HG03060 (cell line): ENCODE results near the gene HOXD8.

Experiments used
- ATAC-seq: cut with Tn5 transposase; IDR thresholded peaks from one replicate; pipeline ENCODE4 v1.9.1; 2021; ENCODE audit warnings: low read depth, moderate number of reproducible peaks; ENCODE audit not compliant: unreplicated experiment

Gene HOXD8

DNA sequence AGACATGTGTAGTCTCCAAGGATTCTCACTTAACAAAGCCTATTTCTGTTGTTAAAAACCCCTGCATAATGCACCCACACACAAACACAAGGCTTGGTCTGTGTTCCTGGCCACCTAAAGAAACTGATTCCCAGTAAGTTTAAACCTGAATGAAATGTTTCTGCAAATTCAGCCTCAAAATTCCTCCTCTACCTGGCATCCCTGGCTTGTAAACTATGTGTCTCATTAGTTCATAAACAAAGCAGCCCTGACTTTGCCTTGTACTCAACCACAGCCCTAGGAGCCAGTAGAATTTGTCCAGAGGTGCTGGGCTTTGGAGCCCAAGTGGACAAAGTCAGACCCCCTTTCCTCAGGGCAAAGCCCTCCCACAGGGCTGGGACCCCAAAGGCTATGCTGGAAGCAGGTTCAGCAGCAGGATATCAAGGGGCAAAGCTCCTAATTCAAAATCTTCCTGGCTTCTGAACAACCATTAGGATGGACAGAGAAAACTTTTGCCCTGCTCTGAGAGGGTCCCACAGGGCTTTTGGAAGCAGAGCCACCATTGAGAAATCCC is 39.6 kb upstream of the HOXD8 start:
- ATAC-seq: no peak

DNA sequence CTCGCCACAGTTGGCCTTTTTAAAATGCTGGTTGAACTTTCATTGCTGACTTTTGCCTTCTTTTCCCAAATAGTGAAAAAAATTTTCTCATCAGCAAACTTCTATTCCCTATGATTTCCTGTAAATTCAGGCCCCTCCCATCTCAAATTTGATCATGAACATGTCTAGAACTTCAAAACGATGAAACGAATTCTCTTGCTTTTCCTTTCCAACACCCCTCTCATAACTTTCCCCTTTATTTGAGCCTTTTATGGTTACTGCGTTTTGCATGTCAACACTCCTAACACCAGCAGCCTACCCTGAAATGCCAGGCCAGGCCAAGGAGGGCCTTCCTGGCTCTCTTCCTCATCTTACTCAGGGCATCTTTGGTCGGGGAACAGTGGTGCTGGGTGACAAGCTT is 38.6 kb upstream of the HOXD8 start:
- no peak for ATAC-seq

DNA sequence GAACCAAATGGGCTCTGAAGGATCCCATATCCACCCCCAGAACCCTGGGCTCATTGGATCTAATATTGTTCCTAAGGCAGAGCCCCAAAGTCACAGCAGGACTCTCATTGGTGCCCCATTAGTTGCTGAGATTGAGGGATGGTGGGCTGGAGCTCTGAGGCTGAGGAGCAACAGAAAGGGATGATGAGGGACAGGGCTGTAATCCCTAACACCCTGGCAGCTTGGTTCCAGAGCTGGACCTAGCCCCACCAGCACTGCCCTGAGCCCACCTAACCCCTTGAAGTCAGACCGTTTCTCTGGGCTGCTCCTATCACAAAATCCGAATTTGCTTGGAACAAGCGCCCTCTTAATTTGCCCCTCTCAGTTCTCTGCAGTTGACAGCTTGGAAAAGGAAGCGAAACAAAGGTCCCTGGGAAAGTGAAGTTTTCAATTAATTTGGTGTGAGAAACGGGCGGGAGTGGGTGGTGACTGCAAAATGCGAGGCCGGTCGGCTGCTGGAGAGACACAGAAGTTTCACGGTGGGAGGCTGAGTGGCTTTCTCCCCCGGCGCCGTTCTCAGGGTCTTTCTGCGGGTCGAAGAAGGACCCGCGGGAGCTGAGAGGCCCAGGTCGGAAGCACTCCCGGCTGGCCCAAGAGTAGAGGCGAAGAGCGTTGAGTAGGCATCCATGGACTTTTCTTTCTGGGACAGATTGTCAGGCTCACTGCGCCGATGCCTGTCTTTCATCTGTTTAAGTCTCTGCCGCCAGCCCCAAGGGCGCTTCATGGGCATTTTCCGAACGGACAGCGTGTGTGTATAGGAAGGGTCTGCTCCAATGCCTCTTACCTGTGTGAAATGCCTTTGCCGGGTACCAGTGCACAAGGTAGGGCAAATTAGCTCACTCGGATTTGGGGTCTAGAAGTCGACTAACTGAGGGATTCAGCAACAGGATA is 37.9 kb upstream of the HOXD8 start:
- no peak for ATAC-seq

DNA sequence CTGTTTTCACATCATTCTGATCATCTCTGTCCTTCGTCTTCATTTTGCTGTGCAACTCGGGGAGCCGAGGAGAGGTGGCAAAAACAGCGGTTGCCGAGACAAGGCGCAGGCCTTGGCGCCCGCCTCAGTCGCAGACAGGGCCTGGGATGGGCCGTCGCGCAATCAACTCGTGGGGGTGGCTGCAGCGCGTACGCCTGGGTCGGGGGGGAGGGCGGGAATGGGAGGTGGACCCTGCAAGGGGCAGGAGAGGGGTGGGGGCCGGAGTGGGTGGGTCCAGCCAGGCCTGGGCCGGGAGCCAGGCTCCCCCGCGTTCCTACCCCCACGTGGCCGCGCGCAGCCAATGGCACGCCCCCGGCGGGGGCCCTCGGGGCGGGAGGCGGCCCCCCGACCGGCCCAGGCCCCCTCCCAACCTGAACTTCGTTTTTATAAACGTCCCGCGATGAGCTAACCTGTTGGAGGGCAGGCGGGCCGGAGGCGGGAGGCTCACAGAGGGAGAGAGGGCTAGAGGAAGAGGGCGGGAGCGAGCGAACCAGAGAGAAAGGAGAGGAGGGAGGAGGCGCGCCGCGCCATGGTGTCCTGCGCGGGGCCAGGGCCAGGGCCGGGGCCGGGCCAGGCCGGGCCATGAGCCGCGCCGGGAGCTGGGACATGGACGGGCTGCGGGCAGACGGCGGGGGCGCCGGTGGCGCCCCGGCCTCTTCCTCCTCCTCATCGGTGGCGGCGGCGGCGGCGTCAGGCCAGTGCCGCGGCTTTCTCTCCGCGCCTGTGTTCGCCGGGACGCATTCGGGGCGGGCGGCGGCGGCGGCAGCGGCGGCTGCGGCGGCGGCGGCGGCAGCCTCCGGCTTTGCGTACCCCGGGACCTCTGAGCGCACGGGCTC is 37.0 kb upstream of the HOXD8 start, which contains the start of gene HOXD13:
Gene HOXD13, plus strand, starts transcription at position 452 of the 875 bp plus-strand sequence. Its CDS starts 170 bp downstream, at position 622.
- no peak for ATAC-seq

DNA sequence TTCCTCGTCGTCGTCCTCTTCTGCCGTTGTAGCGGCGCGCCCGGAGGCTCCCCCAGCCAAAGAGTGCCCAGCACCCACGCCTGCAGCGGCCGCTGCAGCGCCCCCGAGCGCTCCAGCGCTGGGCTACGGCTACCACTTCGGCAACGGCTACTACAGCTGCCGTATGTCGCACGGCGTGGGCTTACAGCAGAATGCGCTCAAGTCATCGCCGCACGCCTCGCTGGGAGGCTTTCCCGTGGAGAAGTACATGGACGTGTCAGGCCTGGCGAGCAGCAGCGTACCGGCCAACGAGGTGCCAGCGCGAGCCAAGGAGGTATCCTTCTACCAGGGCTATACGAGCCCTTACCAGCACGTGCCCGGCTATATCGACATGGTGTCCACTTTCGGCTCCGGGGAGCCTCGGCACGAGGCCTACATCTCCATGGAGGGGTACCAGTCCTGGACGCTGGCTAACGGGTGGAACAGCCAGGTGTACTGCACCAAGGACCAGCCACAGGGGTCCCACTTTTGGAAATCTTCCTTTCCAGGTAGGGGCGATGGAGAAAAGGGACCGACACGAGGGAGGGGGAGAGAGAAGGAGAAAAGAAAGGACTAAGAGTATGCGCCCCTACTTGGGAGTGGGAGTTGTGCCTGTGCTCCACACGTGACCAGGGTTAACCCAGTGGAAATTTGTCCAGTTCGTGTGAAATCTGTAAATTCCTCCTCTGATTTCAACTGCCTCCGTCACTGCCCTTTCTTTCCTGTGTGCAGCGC is 36.2 kb upstream of the HOXD8 start:
- ATAC-seq: no peak

DNA sequence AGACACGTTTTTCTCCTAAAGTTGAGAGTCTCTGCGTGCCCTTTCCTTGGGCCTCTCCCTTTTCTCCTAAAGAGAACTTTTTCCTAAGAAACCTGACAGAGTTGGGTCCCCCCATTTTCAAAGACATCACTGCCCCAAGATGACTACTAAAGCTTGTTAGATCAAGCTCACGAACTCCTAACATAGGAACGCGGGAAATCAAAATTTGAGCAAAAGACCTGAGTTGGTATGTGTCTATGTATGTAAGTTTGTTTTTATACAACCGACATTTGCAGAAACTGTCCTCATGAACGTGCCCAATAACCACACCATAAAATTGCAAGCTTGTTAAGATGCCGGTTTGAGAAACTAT is 35.6 kb upstream of the HOXD8 start:
- ATAC-seq: no peak

DNA sequence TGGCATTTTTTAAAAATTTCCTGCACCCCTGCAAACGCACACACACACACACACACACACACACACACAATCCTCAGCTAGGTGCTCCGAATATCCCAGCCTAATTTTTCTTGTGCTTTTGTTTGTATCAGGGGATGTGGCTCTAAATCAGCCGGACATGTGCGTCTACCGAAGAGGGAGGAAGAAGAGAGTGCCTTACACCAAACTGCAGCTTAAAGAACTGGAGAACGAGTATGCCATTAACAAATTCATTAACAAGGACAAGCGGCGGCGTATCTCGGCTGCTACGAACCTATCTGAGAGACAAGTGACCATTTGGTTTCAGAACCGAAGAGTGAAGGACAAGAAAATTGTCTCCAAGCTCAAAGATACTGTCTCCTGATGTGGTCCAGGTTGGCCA is 35.2 kb upstream of the HOXD8 start:
- ATAC-seq: no peak

DNA sequence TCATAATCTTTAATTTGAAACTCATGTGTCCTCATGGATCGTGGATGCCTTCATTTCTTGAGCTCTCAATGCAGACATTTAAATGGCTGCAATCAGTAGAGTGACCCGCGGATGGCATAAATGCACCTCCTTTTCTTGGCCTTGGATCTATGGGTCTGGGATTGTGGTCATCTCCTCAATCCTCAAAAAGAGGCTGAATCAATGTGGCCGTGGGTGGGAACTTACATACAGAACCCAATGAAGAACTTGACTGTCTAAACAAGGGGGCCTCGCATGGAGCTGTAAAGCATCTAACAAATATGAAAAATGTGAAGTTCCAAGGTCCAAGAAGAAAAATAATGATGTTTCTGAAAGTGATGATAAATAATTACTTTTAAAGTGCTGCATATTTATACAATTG is 34.1 kb upstream of the HOXD8 start:
- no peak for ATAC-seq

DNA sequence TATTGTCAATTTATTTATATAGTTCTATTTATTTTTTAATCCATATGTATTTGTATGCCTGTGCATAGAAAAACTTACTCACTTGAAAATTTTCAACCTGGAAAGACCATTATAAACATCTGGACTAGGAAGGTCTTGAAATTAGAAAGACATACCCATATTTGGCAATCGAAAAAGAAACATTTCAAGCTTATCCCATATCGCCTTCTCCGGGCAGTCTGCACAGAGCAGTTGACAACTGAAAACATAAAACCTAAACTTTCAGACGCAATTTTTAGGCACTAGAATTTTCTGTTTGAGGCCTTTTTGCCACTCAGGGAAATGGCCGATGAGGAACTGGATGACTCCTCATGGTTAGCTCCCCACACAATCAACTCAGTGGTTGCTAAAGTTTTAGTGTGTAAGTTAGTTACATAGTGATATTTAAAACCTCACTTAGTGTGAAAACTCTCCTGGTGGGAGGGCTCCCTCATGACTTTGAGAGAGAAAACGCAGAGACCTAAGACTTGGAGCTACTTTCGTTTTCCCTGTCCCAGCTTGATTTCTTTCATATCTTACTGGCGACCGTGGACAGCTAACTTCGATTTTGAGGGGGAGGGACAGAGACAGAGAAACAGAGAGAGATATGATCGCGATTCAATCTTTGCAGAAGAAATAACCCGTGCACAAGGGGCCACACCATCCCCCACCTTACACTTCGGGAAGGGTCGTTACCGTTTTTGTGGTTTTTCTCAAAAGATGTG is 33.1 kb upstream of the HOXD8 start:
- no peak for ATAC-seq

DNA sequence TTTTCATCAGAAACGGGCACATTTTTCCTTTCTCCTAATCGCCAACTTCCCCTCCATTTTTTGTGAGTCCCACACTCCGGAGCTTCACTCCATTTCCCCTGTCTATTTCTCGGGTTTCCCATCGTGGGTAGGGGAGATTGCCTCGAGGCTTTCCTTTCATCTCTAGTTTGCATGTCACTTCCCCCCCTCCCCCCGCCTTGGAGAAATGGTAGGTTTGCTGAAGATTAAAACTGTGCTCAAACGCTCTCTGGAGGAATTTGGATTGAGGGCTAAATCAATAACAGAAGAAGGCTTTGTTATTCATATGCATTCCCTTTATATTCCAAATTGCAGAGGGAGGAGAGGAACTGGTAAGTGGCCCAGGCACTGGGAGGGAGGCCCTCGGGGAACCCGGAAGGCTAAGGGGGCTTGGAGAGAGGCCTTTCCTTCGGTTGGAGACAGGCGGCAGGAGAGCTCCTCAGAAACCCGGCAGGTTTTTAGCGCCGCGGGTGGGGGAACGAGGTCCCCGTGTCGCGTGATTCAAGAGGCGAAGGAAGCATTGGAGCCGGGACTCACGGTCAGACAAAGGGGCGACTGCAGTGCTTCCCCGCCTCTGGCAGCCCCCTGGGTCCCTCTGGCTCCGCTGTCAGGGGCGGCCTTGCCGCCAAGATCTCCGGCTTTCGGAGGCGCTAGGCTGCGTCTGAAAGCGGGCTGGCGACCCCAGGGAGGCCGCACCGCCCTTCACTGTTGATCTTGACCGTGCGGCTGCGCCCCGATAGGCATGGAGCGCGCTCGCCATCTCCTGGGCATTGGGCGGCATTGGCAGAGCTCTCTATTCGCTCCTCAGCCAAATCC is 32.3 kb upstream of the HOXD8 start:
- no peak for ATAC-seq

DNA sequence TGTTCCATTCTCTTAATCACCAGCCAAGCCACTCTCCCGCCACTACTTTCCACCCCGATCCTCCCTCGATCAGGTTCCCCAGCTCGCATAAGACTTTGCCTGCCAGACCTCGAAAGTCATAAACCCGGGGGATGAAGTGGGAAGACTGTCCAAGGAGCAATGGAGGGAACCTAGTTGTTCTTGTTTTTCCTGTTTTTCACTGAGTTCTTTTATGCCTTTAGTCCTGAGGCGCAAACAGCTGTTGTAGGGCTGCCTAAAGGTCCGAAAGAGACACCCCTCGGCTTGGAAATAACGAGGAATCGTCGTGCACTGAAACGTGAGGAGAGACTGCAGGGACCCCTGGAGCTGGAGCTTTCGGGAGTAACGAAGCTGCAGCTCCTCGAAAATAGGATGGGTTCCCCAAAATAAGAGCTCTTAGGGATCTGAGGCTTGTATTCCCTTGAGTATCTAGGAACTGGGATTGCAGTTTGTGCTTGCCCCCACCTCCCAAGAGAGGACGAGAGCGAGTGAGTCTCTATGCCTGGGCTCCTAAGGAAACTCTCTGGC is 31.6 kb upstream of the HOXD8 start:
- no peak for ATAC-seq

DNA sequence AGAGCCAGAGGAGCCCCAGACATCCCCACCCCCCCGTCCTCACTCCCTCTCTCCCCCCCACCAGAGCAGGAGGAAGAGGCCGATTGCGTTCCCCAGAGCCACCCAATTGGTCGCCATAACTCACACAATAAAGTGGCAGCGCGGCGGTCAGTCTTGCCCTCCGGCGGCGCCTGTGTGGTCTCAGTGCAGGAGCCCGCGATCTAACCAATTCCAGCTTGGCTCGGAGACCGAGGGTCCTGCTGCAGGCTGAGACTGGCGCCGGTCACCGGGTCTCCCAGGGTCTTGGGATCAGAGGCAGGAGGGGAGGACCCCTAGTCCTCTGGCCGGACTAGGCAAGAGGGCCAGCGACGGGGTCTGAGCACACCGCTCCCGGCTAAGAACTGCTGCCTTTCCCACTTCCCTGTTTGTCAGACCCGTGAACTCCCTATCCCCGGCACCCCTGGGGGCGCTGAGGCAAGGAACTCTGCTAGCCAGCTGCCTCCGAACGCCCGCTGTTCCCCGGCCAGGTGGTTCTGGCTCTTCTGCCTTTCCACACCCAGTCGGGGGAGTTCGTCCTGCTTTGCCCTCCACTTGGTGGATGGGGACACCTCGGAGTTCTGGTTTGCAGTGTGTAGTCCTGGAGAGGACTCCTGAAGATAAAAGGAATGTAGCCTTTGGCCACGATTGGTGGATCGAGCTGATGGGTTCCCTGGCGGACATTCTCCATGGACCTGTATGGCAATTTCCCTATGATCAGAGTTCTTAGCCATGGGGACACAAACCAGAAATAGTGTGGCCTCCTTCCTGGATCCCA is 30.9 kb upstream of the HOXD8 start:
- ATAC-seq: no peak

DNA sequence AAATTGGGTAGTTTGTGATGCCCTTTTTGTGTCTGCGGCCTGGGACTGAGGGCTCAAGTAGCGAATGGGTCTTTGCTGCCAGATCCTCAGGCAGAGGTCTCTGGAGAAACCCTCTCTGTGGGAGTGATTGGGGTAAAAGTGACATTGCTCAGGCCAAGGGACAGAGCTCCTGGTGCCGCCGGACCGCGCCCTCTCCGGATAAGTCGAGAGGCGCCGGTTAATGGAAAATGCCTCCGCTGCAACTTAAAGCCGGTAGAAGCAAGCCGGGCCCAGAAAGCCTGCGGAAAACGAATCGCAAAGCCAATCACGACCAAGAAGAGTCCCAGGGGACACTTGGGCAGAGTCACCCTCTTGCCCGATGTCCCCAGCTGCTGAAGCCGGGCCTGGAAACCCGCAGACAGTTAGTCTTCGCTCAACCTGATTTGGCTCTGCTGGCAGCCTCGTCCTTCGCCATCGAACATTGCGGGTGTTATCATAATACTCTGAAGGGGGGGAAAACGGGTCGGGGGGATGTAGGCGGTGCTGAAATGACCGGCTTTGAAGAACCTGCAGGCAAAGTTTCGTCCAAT is 30.3 kb upstream of the HOXD8 start:
- no peak for ATAC-seq

DNA sequence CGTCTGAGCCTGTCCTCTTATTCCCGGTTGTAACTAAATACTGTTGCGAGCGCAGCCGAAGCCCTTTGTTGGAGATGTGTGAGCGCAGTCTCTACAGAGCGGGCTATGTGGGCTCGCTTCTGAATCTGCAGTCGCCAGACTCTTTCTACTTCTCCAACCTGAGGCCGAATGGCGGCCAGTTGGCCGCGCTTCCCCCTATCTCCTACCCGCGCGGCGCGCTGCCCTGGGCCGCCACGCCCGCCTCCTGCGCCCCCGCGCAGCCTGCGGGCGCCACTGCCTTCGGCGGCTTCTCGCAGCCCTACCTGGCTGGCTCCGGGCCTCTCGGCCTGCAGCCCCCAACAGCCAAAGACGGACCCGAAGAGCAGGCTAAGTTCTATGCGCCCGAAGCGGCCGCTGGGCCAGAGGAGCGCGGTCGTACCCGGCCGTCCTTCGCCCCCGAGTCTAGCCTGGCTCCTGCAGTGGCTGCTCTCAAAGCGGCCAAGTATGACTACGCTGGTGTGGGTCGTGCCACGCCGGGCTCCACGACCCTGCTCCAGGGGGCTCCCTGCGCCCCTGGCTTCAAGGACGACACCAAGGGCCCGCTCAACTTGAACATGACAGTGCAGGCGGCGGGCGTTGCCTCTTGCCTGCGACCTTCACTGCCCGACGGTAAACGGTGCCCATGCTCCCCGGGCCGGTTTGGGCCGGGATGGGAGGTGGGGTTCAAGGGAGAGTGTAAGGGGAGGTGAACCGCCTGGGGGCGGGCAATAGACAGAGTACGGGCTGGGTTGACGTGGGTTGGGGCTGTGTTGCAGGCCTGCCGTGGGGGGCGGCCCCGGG is 29.6 kb upstream of the HOXD8 start, which contains the start of gene HOXD12:
Gene HOXD12, plus strand, starts transcription at position 68 of the 819 bp plus-strand sequence. Its CDS starts 7 bp downstream, at position 75.
- ATAC-seq: no peak

DNA sequence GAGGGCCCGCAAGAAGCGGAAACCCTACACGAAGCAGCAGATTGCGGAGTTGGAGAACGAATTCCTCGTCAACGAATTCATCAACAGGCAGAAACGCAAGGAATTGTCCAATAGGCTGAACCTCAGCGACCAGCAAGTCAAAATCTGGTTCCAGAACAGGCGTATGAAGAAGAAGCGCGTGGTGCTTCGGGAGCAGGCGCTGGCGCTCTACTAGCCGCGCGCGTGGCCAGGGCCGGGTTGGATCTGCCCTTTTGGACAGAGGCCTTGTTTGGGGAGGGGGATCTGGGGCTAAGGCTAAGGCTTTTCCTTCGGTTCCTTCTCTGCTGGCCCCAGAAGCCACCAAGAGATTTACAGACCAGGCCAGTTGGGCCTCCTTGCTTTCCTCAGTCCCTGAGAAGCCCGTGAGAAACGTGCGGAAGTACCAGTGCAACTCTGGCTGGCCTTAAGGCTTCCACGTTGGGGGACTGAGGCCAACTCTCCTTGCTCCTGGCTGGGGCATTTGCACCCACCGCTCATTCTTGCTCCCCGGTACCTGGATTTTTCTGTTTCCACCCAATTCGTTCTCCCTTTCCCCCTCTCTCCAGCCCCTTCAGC is 28.9 kb upstream of the HOXD8 start:
- ATAC-seq: no peak

DNA sequence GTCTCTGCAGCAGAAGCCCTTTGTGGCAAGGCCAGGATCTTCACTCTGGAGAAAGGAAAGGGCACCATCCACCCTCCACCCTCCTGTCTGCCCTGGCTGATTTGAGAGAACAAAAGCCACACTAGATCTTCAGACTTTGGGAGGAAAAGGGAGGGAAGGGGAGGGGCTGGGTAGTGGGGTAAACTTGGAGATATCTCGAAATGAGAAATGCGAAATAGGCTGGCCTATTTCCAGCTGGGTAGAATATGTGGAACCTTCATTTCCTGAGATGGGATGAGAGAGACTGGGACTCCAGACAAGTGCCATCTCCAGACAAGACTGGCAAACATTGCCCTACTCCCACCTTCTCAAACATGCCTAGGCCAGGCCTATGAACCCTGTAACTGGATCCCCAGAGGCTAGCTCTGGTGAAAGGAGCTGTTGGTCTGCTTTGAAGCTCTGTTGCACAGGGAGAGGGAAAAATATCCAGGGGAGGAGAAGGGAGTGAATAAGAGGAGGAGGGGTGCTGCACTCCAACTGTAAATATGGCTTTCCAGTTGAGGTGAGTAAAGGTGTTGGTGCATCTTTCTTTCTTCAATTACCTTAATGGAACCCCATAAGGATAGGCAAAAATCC is 28.2 kb upstream of the HOXD8 start:
- no peak for ATAC-seq
